H1 (cell line): Measurements from ENCODE around the gene CYB561. TPM values are rescaled to one million over a fixed set of nuclear protein-coding genes. Genes with fewer than 3 reads are reported as not detected.
A peak's percentile ranks its signal among the peaks of the same experiment; 100 is the strongest.

Experiments used
- CTCF ChIA-PET: fragments of 300-600 bp; sonication (Branson Sonifier 250); formaldehyde crosslinking; loops from one replicate; lab custom pipeline; 2021; ENCODE audit not compliant: partially characterized antibody; lab: Charles Lee
- POLR2A ChIA-PET: fragments of 300-600 bp; sonication (Branson Sonifier 250); formaldehyde crosslinking; loops from one replicate; lab custom pipeline; 2021; ENCODE audit warnings: inconsistent platforms; ENCODE audit not compliant: partially characterized antibody; lab: Charles Lee
- DNase-seq, 2 experiments: peaks; one replicate each; pipeline versions ENCODE4 v3.0.0 to v3.0.0-alpha.2; 2010 to 2022; ENCODE audit warnings: low spot score in 2 of 2, low read depth in 1 of 2, mixed read lengths in 1 of 2
- FAIRE-seq: peaks from 2 replicates; lab custom pipeline; 2011; peaks lifted over from hg19 to GRCh38; lab: Jason Lieb, UNC
- H2AFZ ChIP-seq: 2 replicates; pipeline ENCODE4 v1.8.1; 2012; ENCODE audit warnings: low read length, inconsistent platforms
- H2AK5ac ChIP-seq: 2 replicates; pipeline ENCODE4 v1.6.1; 2013; ENCODE audit warnings: low read depth, low read length
- H2BK120ac ChIP-seq: replicated peaks from 2 replicates; pipeline ENCODE3; 2013; ENCODE audit warnings: low read depth, low read length, inconsistent platforms
- H2BK12ac ChIP-seq: 2 replicates; pipeline ENCODE4 v1.6.1; 2013; ENCODE audit warnings: low read depth, low read length
- H2BK15ac ChIP-seq: 2 replicates; pipeline ENCODE4 v1.6.1; 2013; ENCODE audit warnings: low read length
- H2BK20ac ChIP-seq: 2 replicates; pipeline ENCODE4 v1.6.1; 2013; ENCODE audit warnings: low read length
- H2BK5ac ChIP-seq: 2 replicates; pipeline ENCODE4 v1.6.1; 2013; ENCODE audit warnings: low read depth, low read length
- H3K14ac ChIP-seq: 2 replicates; pipeline ENCODE4 v1.6.1; 2013; ENCODE audit warnings: inconsistent platforms; ENCODE audit not compliant: insufficient read length
- H3K18ac ChIP-seq: 2 replicates; pipeline ENCODE4 v1.6.1; 2013; ENCODE audit warnings: low read length; ENCODE audit errors: extremely low read depth
- H3K23ac ChIP-seq: 2 replicates; pipeline ENCODE4 v1.6.1; 2013; ENCODE audit warnings: inconsistent platforms; ENCODE audit not compliant: insufficient read length
- H3K23me2 ChIP-seq: 2 replicates; pipeline ENCODE4 v1.6.1; 2013; ENCODE audit warnings: low read depth, low read length
- H3K27ac ChIP-seq: 2 replicates; pipeline ENCODE4 v1.6.1; 2011; ENCODE audit warnings: low read depth, low read length, inconsistent platforms
- H3K27me3 ChIP-seq, 4 experiments: replicated peaks in 1 of 4; 1 replicate in 1 of 4; 2 replicates in 3 of 4; pipeline versions ENCODE4 v1.6.1 to v1.8.1; 2011 to 2013; ENCODE audit warnings: low read length in 3 of 4, mild to moderate bottlenecking in 3 of 4, inconsistent platforms in 2 of 4, mixed read lengths in 2 of 4, moderate library complexity in 1 of 4; ENCODE audit not compliant: control insufficient read depth in 3 of 4, insufficient read depth in 3 of 4; ENCODE audit errors: extremely low read depth in 1 of 4
- H3K36me3 ChIP-seq, 4 experiments: 2 replicates each; pipeline versions ENCODE4 v1.6.1 to v1.8.1; 2011 to 2013; ENCODE audit warnings: mild to moderate bottlenecking in 4 of 4, low read length in 3 of 4, moderate library complexity in 2 of 4, control low read depth in 1 of 4, inconsistent platforms in 1 of 4; ENCODE audit not compliant: insufficient read depth in 4 of 4, control insufficient read depth in 2 of 4
- H3K4ac ChIP-seq: replicated peaks from 2 replicates; pipeline ENCODE3; 2013; ENCODE audit warnings: low read length, low read depth, mixed read lengths, inconsistent platforms; ENCODE audit not compliant: insufficient read length
- H3K4me1 ChIP-seq, 4 experiments: replicated peaks in 1 of 4; 1 replicate in 1 of 4; 2 replicates in 3 of 4; pipeline versions ENCODE4 v1.6.1 to v1.8.1; 2011 to 2013; ENCODE audit warnings: low read length in 3 of 4, inconsistent platforms in 2 of 4, mixed read lengths in 1 of 4; ENCODE audit not compliant: insufficient read depth in 4 of 4, control insufficient read depth in 3 of 4
- H3K4me2 ChIP-seq, 2 experiments: 2 replicates each; pipeline versions ENCODE4 v1.6.1 to v1.8.1; 2011 to 2013; ENCODE audit warnings: low read depth in 2 of 2, low read length in 2 of 2, control low read depth in 1 of 2, inconsistent platforms in 1 of 2, mild to moderate bottlenecking in 1 of 2; ENCODE audit not compliant: insufficient read depth in 1 of 2
- H3K4me3 ChIP-seq, 4 experiments: fragments of 200-600, 300-600 bp in 1 of 4; sonication (generic), shearing (Covaris generic), sonication (Bioruptor Twin) in 1 of 4; 2 replicates each; pipeline versions ENCODE4 v1.5.1 to v1.8.1; 2011 to 2016; ENCODE audit warnings: low read length in 4 of 4, low read depth in 3 of 4, control low read depth in 2 of 4, inconsistent platforms in 2 of 4, mild to moderate bottlenecking in 2 of 4, mixed read lengths in 1 of 4, moderate library complexity in 1 of 4; ENCODE audit not compliant: insufficient read depth in 2 of 4; ENCODE audit errors: extremely low read depth in 1 of 4
- H3K56ac ChIP-seq: replicated peaks from 2 replicates; pipeline ENCODE3; 2013; ENCODE audit warnings: low read depth, mild to moderate bottlenecking, mixed read lengths, low read length, inconsistent platforms; ENCODE audit not compliant: insufficient read length
- H3K79me1 ChIP-seq: 2 replicates; pipeline ENCODE4 v1.6.1; 2013; ENCODE audit warnings: low read depth, low read length, control low read depth
- H3K79me2 ChIP-seq, 2 experiments: 2 replicates each; pipeline versions ENCODE4 v1.6.1 to v1.8.1; 2012 to 2013; ENCODE audit warnings: low read length in 2 of 2, mild to moderate bottlenecking in 2 of 2, inconsistent platforms in 1 of 2; ENCODE audit not compliant: insufficient read depth in 2 of 2, control insufficient read depth in 1 of 2
- H3K9ac ChIP-seq, 4 experiments: replicated peaks in 1 of 4; 1 replicate in 1 of 4; 2 replicates in 3 of 4; pipeline versions ENCODE4 v1.6.1 to v1.8.1; 2011 to 2013; ENCODE audit warnings: low read depth in 3 of 4, low read length in 3 of 4, control low read depth in 2 of 4, mild to moderate bottlenecking in 2 of 4, moderate library complexity in 2 of 4, inconsistent platforms in 1 of 4; ENCODE audit errors: extremely low read depth in 1 of 4
- H3K9me3 ChIP-seq, 2 experiments: 2 replicates each; pipeline versions ENCODE4 v1.6.1 to v1.8.1; 2012 to 2013; ENCODE audit warnings: mild to moderate bottlenecking in 2 of 2, moderate library complexity in 2 of 2, control low read depth in 1 of 2, inconsistent platforms in 1 of 2, low read depth in 1 of 2, low read length in 1 of 2, mixed read lengths in 1 of 2; ENCODE audit not compliant: insufficient read depth in 2 of 2
- H4K20me1 ChIP-seq, 2 experiments: replicated peaks in 1 of 2; 2 replicates each; pipeline versions ENCODE3 to v1.8.1; 2011 to 2013; ENCODE audit warnings: inconsistent platforms in 2 of 2, low read length in 2 of 2, mild to moderate bottlenecking in 1 of 2; ENCODE audit not compliant: insufficient read depth in 2 of 2, control insufficient read depth in 1 of 2
- H4K5ac ChIP-seq: 2 replicates; pipeline ENCODE4 v1.6.1; 2013; ENCODE audit warnings: low read length, low read depth, mixed read lengths, inconsistent platforms; ENCODE audit not compliant: insufficient read length
- H4K8ac ChIP-seq: 2 replicates; pipeline ENCODE4 v1.8.0; 2013; ENCODE audit warnings: mild to moderate bottlenecking, moderate library complexity, low read length, inconsistent platforms; ENCODE audit not compliant: insufficient read depth; ENCODE audit errors: extremely low read depth
- H4K91ac ChIP-seq: replicated peaks from 2 replicates; pipeline ENCODE3; 2013; ENCODE audit warnings: low read length, mixed read lengths, inconsistent platforms; ENCODE audit not compliant: insufficient read length
- CREB1 ChIP-seq: IDR thresholded peaks from 2 replicates; pipeline ENCODE4 v1.6.1; 2012; ENCODE audit warnings: inconsistent platforms
- RAD21 ChIP-seq, 2 experiments: IDR thresholded peaks in 1 of 2; conservative IDR thresholded peaks in 1 of 2; 2 replicates each; pipeline ENCODE4 v1.6.1; 2011; ENCODE audit warnings: low read depth in 2 of 2, low read length in 2 of 2, improper control_type of control experiment in 1 of 2, inconsistent platforms in 1 of 2, mild to moderate bottlenecking in 1 of 2, moderate library complexity in 1 of 2
- SIN3A ChIP-seq, 2 experiments: IDR thresholded peaks in 1 of 2; conservative IDR thresholded peaks in 1 of 2; 2 replicates each; pipeline ENCODE4 v1.6.1; 2011 to 2012; ENCODE audit warnings: low read length in 2 of 2, improper control_type of control experiment in 1 of 2, low read depth in 1 of 2, mild to moderate bottlenecking in 1 of 2
- WGBS, 2 experiments: shearing (Covaris generic) in 1 of 2; methylation state at CpG; one replicate each; pipeline versions ENCODE4 v1.1.6 to v1.1.7; 2013 to 2015; ENCODE audit warnings: low lambda C conversion rate in 2 of 2, mixed read lengths in 2 of 2, inconsistent platforms in 1 of 2, low coverage in 1 of 2, missing lambda C conversion rate in 1 of 2; ENCODE audit not compliant: insufficient replicate concordance in 2 of 2, insufficient coverage in 1 of 2, insufficient read length in 1 of 2; ENCODE audit errors: extremely low coverage in 1 of 2, missing lambda C conversion rate in 1 of 2; 5-methylcytosine and 5-hydroxymethylcytosine counted together
- polyA plus RNA-seq, 7 experiments: library from polyadenylated mRNA; depleted of rRNA in 3 of 7; stranded (reverse) in 5 of 7; unstranded in 2 of 7; fragments of >200 nt in 5 of 7; fragments of 200-250 nt in 2 of 7; gene quantifications; 1 replicate in 5 of 7; 2 replicates in 1 of 7; 4 replicates in 1 of 7; pipeline versions ENCODE4 v1.2.1 to v1.2.3, GENCODE V29; 2011 to 2013; ENCODE audit warnings: missing spikeins in 2 of 7, mixed read lengths in 2 of 7
- total RNA-seq: library from RNA; stranded (reverse); fragmentation: NEBNext Ultra II Directional; extraction: Animal tissue kit (Norgen Biotek cat#: 25700); gene quantifications from 2 replicates; pipeline ENCODE4 v1.2.1, GENCODE V29; 2021
- TF ChIP-seq, protein P1 (sequence below), 3 experiments: IDR thresholded peaks; 1 replicate in 2 of 3; 2 replicates in 1 of 3; pipeline versions ENCODE4 v1.5.1 to v1.6.1; 2011; ENCODE audit warnings: low read length in 3 of 3, mild to moderate bottlenecking in 3 of 3, inconsistent platforms in 2 of 3, low read depth in 1 of 3, moderate library complexity in 1 of 3; ENCODE audit not compliant: insufficient read depth in 1 of 3; ENCODE audit errors: control extremely low read depth in 1 of 3

Gene CYB561
- total and polyA plus RNA-seq, 2 of the 8 experiments (the other 6 are each of a cell fraction or from before 2014, with no cell fraction given): 19.7 to 23.4 TPM

DNA sequence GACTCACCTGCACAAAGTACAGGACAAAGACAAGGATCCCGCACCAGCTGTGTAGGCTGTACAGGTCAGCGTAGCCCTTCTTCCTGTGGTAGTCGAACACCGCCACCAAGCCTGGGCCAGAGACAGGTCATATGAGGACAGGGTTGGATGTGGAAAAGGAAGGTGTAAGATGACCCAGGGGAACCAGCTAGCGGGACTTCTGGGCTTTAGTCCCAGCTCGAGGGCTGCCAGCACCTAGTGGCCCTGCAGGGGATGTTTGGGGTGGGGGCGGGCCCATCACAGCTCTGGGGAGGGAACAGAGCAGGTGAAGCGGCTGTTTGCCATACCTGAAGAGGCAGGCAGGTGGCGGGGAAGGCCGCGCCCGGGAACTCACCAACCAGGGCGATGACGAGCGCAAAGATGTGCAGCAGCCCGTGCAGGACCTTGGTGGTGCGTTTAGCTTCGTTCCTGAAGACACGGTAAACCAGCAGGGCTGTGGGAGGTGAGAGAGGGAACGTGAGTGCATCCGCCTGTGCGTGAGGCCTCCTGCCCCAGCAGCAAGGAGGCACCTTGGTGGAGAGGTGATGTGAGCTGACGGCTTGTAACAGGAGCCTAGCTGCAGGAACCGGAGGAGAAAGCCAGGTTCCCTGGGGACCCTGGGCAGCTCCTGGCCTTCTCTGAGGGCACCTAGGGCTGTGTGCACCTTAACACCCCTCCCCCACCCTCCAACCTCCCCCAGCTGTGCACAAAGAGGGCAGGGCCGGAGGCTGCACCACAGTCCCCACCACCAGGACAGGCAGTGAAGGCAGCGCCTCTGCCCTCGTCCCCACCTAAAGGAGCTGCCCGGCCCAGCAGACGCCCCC is 10.2 kb downstream of the CYB561 start:
- H3K14ac ChIP-seq: no peak overlapping the region
- H3K4me2 ChIP-seq: no peak overlapping the region; a peak in 1 of 4 replicates
- H3K4me1 ChIP-seq: peaks cover 0 to 18% (median 6%) of the 10 kb centered on the region in 4 experiments; a peak in 5 of 7 replicates
- no peaks in the 10 kb centered on the region for H4K20me1 ChIP-seq
- H4K91ac ChIP-seq: no peak overlapping the region
- no peaks in the 10 kb centered on the region for H3K36me3 ChIP-seq
- CTCF ChIA-PET: interaction anchor here (0.6 to 29.0 kb wide), 55 partner anchors 6 to 1205 kb away, joined by 3 to 758 read pairs (median 5); partner anchors contain the start of genes ACE, CYB561, DCAF7 and KCNH6
- DNase-seq: peak in 1 of 2 experiments; percentile 75
- H3K79me2 ChIP-seq: no peaks in the 10 kb centered on the region
- no peak overlapping the region for H3K23ac ChIP-seq
- H2BK20ac ChIP-seq: no peak overlapping the region
- no peak overlapping the region for H4K5ac ChIP-seq
- H2BK5ac ChIP-seq: peak overlapping the region; percentile 35; the same call in 1 of the 2 replicates
- no peaks in the 10 kb centered on the region for H3K27me3 ChIP-seq
- 92% methylated on average over 17 of the region's 29 CpGs; no CpG with 5 or more reads in 1 of the 2 experiments for WGBS, 2 experiments
- H3K4ac ChIP-seq: peak overlapping the region; percentile 14
- H2BK120ac ChIP-seq: no peak overlapping the region
- peak; percentile 14; the same call in 1 of the 2 replicates for TF ChIP-seq CREB1
- TF ChIP-seq, protein P1, sequence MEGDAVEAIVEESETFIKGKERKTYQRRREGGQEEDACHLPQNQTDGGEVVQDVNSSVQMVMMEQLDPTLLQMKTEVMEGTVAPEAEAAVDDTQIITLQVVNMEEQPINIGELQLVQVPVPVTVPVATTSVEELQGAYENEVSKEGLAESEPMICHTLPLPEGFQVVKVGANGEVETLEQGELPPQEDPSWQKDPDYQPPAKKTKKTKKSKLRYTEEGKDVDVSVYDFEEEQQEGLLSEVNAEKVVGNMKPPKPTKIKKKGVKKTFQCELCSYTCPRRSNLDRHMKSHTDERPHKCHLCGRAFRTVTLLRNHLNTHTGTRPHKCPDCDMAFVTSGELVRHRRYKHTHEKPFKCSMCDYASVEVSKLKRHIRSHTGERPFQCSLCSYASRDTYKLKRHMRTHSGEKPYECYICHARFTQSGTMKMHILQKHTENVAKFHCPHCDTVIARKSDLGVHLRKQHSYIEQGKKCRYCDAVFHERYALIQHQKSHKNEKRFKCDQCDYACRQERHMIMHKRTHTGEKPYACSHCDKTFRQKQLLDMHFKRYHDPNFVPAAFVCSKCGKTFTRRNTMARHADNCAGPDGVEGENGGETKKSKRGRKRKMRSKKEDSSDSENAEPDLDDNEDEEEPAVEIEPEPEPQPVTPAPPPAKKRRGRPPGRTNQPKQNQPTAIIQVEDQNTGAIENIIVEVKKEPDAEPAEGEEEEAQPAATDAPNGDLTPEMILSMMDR (IDR thresholded peaks at IDR 0.05; ENCODE audit: control extremely low read depth in 1 of 3, insufficient read depth in 1 of 3, low read depth in 1 of 3, low read length in 3 of 3): peak; percentile 20 to 43 (median 36)
- TF ChIP-seq SIN3A (conservative IDR thresholded peaks at IDR 0.05 in 1 of 2, IDR thresholded peaks at IDR 0.05 in 1 of 2; ENCODE audit: low read depth in 1 of 2, low read length in 2 of 2): no peak
- TF ChIP-seq RAD21 (IDR thresholded peaks at IDR 0.05 in 1 of 2, conservative IDR thresholded peaks at IDR 0.05 in 1 of 2; ENCODE audit: low read depth in 2 of 2, low read length in 2 of 2): peak; percentile 42 to 55
- no peak overlapping the region for H4K8ac ChIP-seq
- H2BK15ac ChIP-seq: peak overlapping the region; percentile 92; the same call in 1 of the 2 replicates
- H3K79me1 ChIP-seq: peaks cover 4% of the 10 kb centered on the region; the same call in 1 of the 2 replicates
- 0 out of 2 replicates have a peak overlapping the region, but pooled peaks have one; percentile 50 for H2BK12ac ChIP-seq
- FAIRE-seq: no peak
- no peak overlapping the region for H3K56ac ChIP-seq
- no peak overlapping the region for H2AFZ ChIP-seq
- POLR2A ChIA-PET: interaction anchor here (0.9 to 4.8 kb wide), 9 partner anchors 10 to 243 kb away, joined by 3 to 33 read pairs (median 3); partner anchors contain the start of genes ACE and CYB561
- H3K27ac ChIP-seq: no peak overlapping the region
- no peaks in the 10 kb centered on the region for H3K9me3 ChIP-seq
- H3K23me2 ChIP-seq: no peaks in the 10 kb centered on the region
- peak overlapping the region; percentile 48 for H3K18ac ChIP-seq
- peak overlapping the region; percentile 89 for H2AK5ac ChIP-seq
- no peak overlapping the region for H3K9ac ChIP-seq
- H3K4me3 ChIP-seq: no peak overlapping the region; a peak in 1 of 8 replicates
